K562 (cell line): ENCODE measurements around the gene IL23A. TPM values are rescaled to one million over a fixed set of nuclear protein-coding genes. Genes with fewer than 3 reads are reported as not detected.

Experiments used
- ATF1 ChIP-seq, 2 experiments: fragments of 450-650 bp in 1 of 2; IDR thresholded peaks; 2 replicates each; pipeline ENCODE4 v1.6.1; 2016; ENCODE audit warnings: missing compliant biosample characterization in 1 of 2, missing genetic modification characterization in 1 of 2
- EP300 ChIP-seq: IDR thresholded peaks from 2 replicates; pipeline ENCODE4 v1.6.1; 2012; ENCODE audit warnings: low read length, improper control_type of control experiment
- ESRRA ChIP-seq: fragments of 450-650 bp; IDR thresholded peaks from 2 replicates; pipeline ENCODE4 v1.6.1; 2014; ENCODE audit warnings: low read depth, mild to moderate bottlenecking, moderate library complexity, borderline replicate concordance
- ETV1 ChIP-seq: fragments of 450-650 bp; conservative IDR thresholded peaks from 2 replicates; pipeline ENCODE4 v1.6.1; 2016; ENCODE audit warnings: missing genetic modification characterization, control low read depth, low read depth, missing compliant biosample characterization
- FOXJ3 ChIP-seq: sonication (generic); formaldehyde crosslinking; IDR thresholded peaks from 2 replicates; pipeline ENCODE4 v1.4.0; 2020; ENCODE audit warnings: mild to moderate bottlenecking, missing genetic modification reagents
- GABPA ChIP-seq: fragments of 200-800 bp; sonication (Bioruptor generic); conservative IDR thresholded peaks from 2 replicates; pipeline ENCODE4 v1.6.1; 2016; ENCODE audit warnings: low read depth, missing genetic modification characterization, missing compliant biosample characterization
- JUN ChIP-seq, 2 experiments: sonication (generic) in 1 of 2; formaldehyde crosslinking in 1 of 2; IDR thresholded peaks; 2 replicates each; pipeline versions ENCODE4 v1.6.1 to v1.8.0; 2012 to 2022; ENCODE audit warnings: borderline replicate concordance in 2 of 2, mild to moderate bottlenecking in 2 of 2, improper control_type of control experiment in 1 of 2, low read depth in 1 of 2, low read length in 1 of 2, missing genetic modification reagents in 1 of 2
- KLF16 ChIP-seq: IDR thresholded peaks from 2 replicates; pipeline ENCODE4 v1.6.1; 2016; ENCODE audit warnings: antibody characterized with exemption
- MTA3 ChIP-seq: fragments of 450-650 bp; formaldehyde crosslinking; IDR thresholded peaks from 2 replicates; pipeline ENCODE4 v1.6.1; 2017; ENCODE audit warnings: mild to moderate bottlenecking, borderline replicate concordance
- NFIX ChIP-seq: fragments of 250-450 bp; sonication (Bioruptor Pico); IDR thresholded peaks from 2 replicates; pipeline ENCODE4 v1.4.0; 2020; ENCODE audit warnings: low read depth, mild to moderate bottlenecking, moderate library complexity
- NR3C1 ChIP-seq: sonication (generic); formaldehyde crosslinking; IDR thresholded peaks from 2 replicates; pipeline ENCODE4 v1.8.1; 2022; ENCODE audit warnings: missing genetic modification reagents
- NRF1 ChIP-seq, 2 experiments: fragments of 450-650 bp; IDR thresholded peaks in 1 of 2; conservative IDR thresholded peaks in 1 of 2; 2 replicates each; pipeline ENCODE4 v1.6.1; 2014; ENCODE audit warnings: mild to moderate bottlenecking in 2 of 2
- PCBP2 ChIP-seq: fragments of 200-400 bp; formaldehyde crosslinking; IDR thresholded peaks from 2 replicates; pipeline ENCODE4 v1.6.1; 2018; ENCODE audit warnings: low read length, low read depth, mild to moderate bottlenecking, moderate library complexity; ENCODE audit not compliant: poor library complexity, severe bottlenecking
- PKNOX1 ChIP-seq: fragments of 450-650 bp; IDR thresholded peaks from 2 replicates; pipeline ENCODE4 v1.6.1; 2016
- SREBF1 ChIP-seq: fragments of 150-350 bp; IDR thresholded peaks from 2 replicates; pipeline ENCODE4 v1.6.1; 2014; ENCODE audit warnings: antibody characterized with exemption, low read depth, low read length, borderline replicate concordance
- SUPT5H ChIP-seq: fragments of 450-650 bp; IDR thresholded peaks from 2 replicates; pipeline ENCODE4 v1.6.1; 2016
- TAF9B ChIP-seq: fragments of 450-650 bp; IDR thresholded peaks from 2 replicates; pipeline ENCODE4 v1.6.1; 2018; ENCODE audit warnings: mild to moderate bottlenecking; ENCODE audit not compliant: partially characterized antibody
- TAL1 ChIP-seq: fragments of 450-650 bp; IDR thresholded peaks from 2 replicates; pipeline ENCODE4 v1.6.1; 2016; ENCODE audit warnings: mild to moderate bottlenecking
- TBP ChIP-seq: optimal IDR thresholded peaks from 2 replicates; pipeline ENCODE3; 2011; ENCODE audit warnings: low read depth, low read length, improper control_type of control experiment
- ZBTB5 ChIP-seq: fragments of 450-650 bp; IDR thresholded peaks from 2 replicates; pipeline ENCODE4 v1.6.1; 2017; ENCODE audit warnings: antibody characterized with exemption
- ZNF408 ChIP-seq: fragments of 250-450 bp; sonication (Bioruptor Pico); IDR thresholded peaks from 2 replicates; pipeline ENCODE4 v1.4.0; 2020; ENCODE audit warnings: low read depth, mild to moderate bottlenecking, moderate library complexity
- ZNF57 ChIP-seq: fragments of 450-650 bp; formaldehyde crosslinking; IDR thresholded peaks from 2 replicates; pipeline ENCODE4 v1.4.0; 2020; ENCODE audit warnings: mild to moderate bottlenecking, moderate library complexity
- ZNF644 ChIP-seq: fragments of 200-800 bp; sonication (Bioruptor generic); IDR thresholded peaks from 2 replicates; pipeline ENCODE4 v1.6.1; 2016; ENCODE audit warnings: low read depth, missing genetic modification characterization, missing compliant biosample characterization
- ZNF668 ChIP-seq: fragments of 250-450 bp; sonication (Bioruptor Pico); IDR thresholded peaks from 2 replicates; pipeline ENCODE4 v1.8.0; 2022; ENCODE audit warnings: mild to moderate bottlenecking, inconsistent platforms
- ZNF75A ChIP-seq: fragments of 450-650 bp; formaldehyde crosslinking; IDR thresholded peaks from 2 replicates; pipeline ENCODE4 v1.4.0; 2020; ENCODE audit warnings: mild to moderate bottlenecking
- ZNF766 ChIP-seq: fragments of 200-800 bp; sonication (Bioruptor generic); conservative IDR thresholded peaks from 2 replicates; pipeline ENCODE4 v1.6.1; 2016; ENCODE audit warnings: missing genetic modification characterization, missing compliant biosample characterization
- ZNF780A ChIP-seq: fragments of 250-450 bp; sonication (Bioruptor Pico); IDR thresholded peaks from 2 replicates; pipeline ENCODE4 v1.5.0; 2021; ENCODE audit warnings: mild to moderate bottlenecking
- polyA plus RNA-seq, 8 experiments: library from polyadenylated mRNA; depleted of rRNA in 4 of 8; stranded (reverse) in 5 of 8; unstranded in 3 of 8; fragments of >200 nt; fragmentation: Nextera tagmentation in 2 of 8; fragmentation: Illumina TruSeq in 1 of 8; extraction: Ambion mirVana in 2 of 8; extraction: Trizol in 1 of 8; gene quantifications; 2 replicates each; pipeline versions ENCODE4 v1.2.1 to v1.2.3, GENCODE V29; 2011 to 2014; ENCODE audit warnings: inconsistent platforms in 1 of 8, missing spikeins in 1 of 8
- total RNA-seq, 7 experiments: library from RNA; depleted of rRNA in 6 of 7; stranded (reverse); fragments of >200 nt in 6 of 7; fragmentation: Illumina TruSeq in 2 of 7; extraction: Trizol in 2 of 7; gene quantifications; 2 replicates each; pipeline versions ENCODE4 v1.2.1 to v1.2.3, GENCODE V29; 2011 to 2021; ENCODE audit warnings: low replicate concordance in 1 of 7

The IL23A gene
- total and polyA plus RNA-seq, 9 of the 15 experiments (the other 6 are each of a cell fraction or from before 2014, with no cell fraction given) = 4.4 to 37.2 (median 9.6) TPM

GRCh38 chr12:56336361-56337167, 2.1 kb upstream of the IL23A start (continued):
- TF ChIP-seq ZNF644 = peak; percentile 41
- peak; percentile 77 for TF ChIP-seq ETV1 (tag)
- peak; percentile 92 for TF ChIP-seq GABPA (tag)
- TF ChIP-seq ZNF766 (CRISPR knock-in tag) = peak; percentile 43; the same call in 1 of the 2 replicates
- TF ChIP-seq NFIX (CRISPR knock-in tag) = no peak
- TF ChIP-seq TAF9B = peak; percentile 84
- peak; percentile 54 to 63; a peak in 3 of 4 replicates for TF ChIP-seq NRF1 (conservative IDR thresholded peaks at IDR 0.05 in 1 of 2, IDR thresholded peaks at IDR 0.05 in 1 of 2)
- peak; percentile 86 for TF ChIP-seq JUN (IDR thresholded peaks at IDR 0.05; ENCODE audit: borderline replicate concordance, low read depth, low read length)
- TF ChIP-seq JUN (CRISPR knock-in tag; IDR thresholded peaks at IDR 0.05; ENCODE audit: borderline replicate concordance) = peak; percentile 87; the same call in 1 of the 2 replicates
- TF ChIP-seq ZNF57 = no peak
- no peak for TF ChIP-seq ZNF75A (CRISPR knock-in tag)
- TF ChIP-seq KLF16 = no peak
- no peak for TF ChIP-seq ATF1 (CRISPR knock-in tag; IDR thresholded peaks at IDR 0.05)
- TF ChIP-seq ATF1 (tag; IDR thresholded peaks at IDR 0.05) = peak; percentile 94
- TF ChIP-seq MTA3 = peak; percentile 92
- TF ChIP-seq SREBF1 = peak; percentile 77; the same call in 1 of the 2 replicates
- TF ChIP-seq SUPT5H = peak; percentile 81
- 0 out of 2 replicates have a peak, but pooled peaks have one; percentile 18 for TF ChIP-seq ZBTB5
- TF ChIP-seq TBP = peak; percentile 74
- 0 out of 2 replicates have a peak, but pooled peaks have one; percentile 27 for TF ChIP-seq TAL1
- TF ChIP-seq ESRRA = peak; percentile 49; the same call in 1 of the 2 replicates
- 0 out of 2 replicates have a peak, but pooled peaks have one; percentile 8 for TF ChIP-seq PKNOX1
- TF ChIP-seq EP300 = peak; percentile 93
- 0 out of 2 replicates have a peak, but pooled peaks have one; percentile 32 for TF ChIP-seq ZNF668 (CRISPR knock-in tag)
- TF ChIP-seq ZNF780A (CRISPR knock-in tag) = no peak
- no peak for TF ChIP-seq NR3C1
- no peak for TF ChIP-seq FOXJ3
- no peak for TF ChIP-seq PCBP2
- TF ChIP-seq ZNF408 = no peak
